HG02840 (cell line): ENCODE results near the gene SNTG2.

ENCODE experiments used
- ATAC-seq: cut with Tn5 transposase; IDR thresholded peaks from one replicate; pipeline ENCODE4 v1.9.1; 2021; ENCODE audit warnings: mild to moderate bottlenecking, moderate library complexity, moderate number of reproducible peaks; ENCODE audit not compliant: unreplicated experiment, low FRiP score

Gene SNTG2

GRCh38 chr2:925711-926110 is 24.9 kb upstream of the SNTG2 start:
- ATAC-seq, result no peak

GRCh38 chr2:926259-926793 is 24.3 kb upstream of the SNTG2 start:
- ATAC-seq, result no peak

GRCh38 chr2:926896-927295 is 23.8 kb upstream of the SNTG2 start:
- ATAC-seq, result no peak

DNA sequence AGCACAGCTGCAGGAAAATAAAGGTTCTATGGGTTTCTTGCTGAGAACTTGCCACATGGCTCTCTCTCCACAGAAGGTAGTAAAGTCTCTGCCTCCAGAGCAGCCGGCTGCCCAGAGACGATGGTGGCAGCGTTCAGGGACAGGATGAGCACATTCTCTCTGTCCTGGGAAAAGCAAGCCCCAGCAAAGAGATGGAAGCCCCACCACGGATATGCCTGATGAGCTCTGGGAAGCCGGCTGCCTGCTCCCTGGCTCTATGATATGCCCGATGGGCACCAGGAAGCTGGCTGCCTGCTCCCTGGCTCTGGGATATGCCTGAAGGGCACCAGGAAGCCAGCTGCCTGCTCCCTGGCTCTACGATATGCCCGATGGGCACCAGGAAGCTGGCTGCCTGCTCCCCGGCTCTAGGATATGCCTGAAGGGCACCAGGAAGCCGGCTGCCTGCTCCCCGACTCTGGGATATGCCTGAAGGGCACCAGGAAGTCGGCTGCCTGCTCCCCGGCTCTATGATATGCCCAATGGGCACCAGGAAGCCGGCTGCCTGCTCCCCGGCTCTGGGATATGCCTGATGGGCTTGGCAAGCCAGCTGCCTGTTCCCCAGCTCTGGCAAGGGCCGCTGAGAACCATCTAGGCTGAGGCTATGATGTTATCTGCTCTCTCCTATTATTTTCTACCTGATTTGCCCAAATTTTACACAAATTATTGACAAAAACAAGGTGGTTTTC is 21.5 kb upstream of the SNTG2 start:
- ATAC-seq, result no peak

- no peak for ATAC-seq
Observed at GRCh38 chr2:929925-930324, 20.7 kb upstream of the SNTG2 start.

DNA sequence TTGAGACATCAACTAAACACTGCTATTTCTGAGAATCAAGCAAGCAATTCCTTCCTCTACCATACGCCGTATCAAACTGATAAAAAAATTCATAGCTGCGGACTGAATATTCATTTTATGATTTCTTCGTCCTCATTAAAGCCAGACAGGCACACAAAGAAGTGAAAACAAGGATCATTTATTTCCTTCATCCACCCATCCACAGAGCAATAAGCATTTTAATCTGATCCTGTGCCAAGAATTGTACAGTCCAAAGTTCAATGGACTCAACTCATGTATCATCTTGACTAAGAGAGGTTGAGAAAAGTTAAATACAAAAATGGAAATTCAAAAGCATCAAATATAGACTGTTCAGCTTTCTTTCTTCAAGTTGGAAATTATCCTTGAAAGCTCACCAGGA is 19.7 kb upstream of the SNTG2 start:
- ATAC-seq, result no peak

GRCh38 chr2:932320-933115 is 18.1 kb upstream of the SNTG2 start:
- no peak for ATAC-seq

GRCh38 chr2:933734-934295 is 16.8 kb upstream of the SNTG2 start:
- ATAC-seq, result no peak

- ATAC-seq, result no peak
Observed at GRCh38 chr2:937530-937929, 13.1 kb upstream of the SNTG2 start.

DNA sequence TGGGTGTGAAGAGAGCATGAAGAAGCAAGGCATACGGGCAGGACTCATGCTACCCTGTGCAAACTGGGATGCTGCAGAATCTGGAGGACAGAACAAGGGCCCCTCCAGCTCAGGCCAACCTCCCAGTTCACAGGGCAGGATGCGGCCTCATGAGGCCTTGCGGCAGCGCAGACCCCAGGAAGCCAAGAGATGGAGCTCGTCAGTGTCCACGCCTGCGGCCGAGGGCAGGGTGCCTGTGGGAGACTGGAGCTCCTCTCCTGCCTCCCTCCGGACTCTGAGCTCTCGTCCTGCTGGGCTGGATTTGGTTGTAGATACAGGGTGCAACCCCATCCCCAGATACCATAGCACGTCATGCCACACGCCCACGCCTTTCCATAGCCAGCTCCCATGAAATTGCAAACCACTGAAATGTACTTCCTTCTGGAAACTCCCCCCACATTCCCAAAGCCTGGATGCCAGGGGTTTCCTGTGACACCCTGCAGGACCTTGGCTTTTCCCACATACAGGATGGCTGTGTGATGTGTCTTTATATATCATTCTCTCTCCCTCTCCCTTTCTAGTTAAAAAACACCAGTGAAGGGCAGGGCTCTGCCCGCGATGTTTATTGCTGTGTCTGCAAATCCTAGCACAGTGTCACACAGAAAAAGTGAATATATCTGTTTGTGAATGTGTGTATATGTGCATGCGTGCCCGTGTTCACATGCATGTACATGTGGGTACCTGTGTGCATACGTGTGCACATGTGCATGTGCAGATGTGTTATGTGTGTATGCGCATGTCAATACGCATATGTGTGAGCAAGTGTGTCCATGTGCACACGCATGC is 12.3 kb upstream of the SNTG2 start:
- no peak for ATAC-seq

GRCh38 chr2:939936-940601 is 10.6 kb upstream of the SNTG2 start:
- ATAC-seq, result no peak

- no peak for ATAC-seq
Observed at GRCh38 chr2:941871-942270, 8.8 kb upstream of the SNTG2 start.

GRCh38 chr2:942775-943460 is 7.7 kb upstream of the SNTG2 start:
- no peak for ATAC-seq

GRCh38 chr2:943461-943797 is 7.2 kb upstream of the SNTG2 start:
- no peak for ATAC-seq

DNA sequence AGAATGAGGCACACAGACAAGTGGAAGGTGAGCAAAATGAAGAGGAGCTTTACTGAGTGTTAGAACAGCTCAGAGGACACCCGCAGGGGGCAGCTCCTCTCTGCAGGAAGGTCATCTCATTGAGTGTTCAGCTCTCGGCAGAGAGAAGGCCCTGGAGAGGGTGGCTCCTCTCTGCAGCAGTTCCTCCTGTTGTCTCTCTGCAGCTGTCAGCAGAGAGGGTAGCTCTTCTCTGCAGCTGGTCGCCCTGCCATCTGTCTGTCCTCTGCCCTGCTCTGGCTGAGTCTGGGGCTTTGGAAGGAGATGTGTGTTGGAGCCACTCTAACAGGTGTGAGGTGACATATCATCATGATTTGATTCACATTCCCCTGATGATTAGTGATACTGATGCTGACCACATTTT is 6.8 kb upstream of the SNTG2 start:
- no peak for ATAC-seq

- no peak for ATAC-seq
Observed at GRCh38 chr2:944693-945092, 6.0 kb upstream of the SNTG2 start.

- ATAC-seq, result no peak
Observed at GRCh38 chr2:945104-945503, 5.5 kb upstream of the SNTG2 start.

DNA sequence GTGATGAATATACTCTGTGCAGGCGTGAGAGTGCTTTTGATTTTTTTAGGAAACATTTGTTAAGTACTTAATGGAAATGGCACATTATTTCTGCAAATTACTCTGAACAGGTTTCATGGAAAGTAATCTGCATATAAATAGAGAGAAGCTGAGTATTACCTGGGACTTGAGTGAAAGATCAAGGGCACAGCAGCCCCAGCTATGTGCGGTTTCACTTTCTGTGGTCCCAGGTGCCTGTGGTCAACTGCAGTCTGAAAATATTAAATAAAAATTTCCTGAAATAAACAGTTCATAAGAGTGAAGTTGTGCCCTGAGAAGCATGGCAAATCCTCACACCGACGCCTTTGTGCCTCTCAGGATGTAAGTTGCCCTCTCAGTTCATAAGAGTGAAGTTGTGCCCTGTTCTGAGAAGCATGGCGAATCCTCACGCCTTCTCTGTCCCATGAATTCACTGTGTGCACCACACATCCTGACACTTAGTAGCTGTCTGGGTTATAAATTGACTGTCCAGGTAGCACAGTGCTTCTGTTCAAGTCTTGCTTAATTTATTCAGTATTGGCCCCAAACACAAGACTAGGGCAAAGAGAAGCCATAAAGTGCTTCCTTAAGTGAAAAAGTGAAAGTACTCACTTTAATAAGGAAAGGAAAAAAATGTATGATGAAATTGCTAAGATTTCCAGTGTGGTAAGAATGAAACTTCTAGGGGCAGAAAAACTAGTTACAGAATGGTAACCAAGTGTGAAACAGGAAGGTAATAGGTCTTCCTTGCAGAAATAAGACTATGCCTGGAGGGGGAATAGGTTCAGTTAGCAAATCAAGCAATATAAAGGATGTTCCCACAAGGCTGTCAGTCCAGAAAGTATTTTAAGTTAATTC is 4.3 kb upstream of the SNTG2 start:
- ATAC-seq, result no peak
